MCF 10A (cell line): ENCODE data around the gene ZFP90. TPM values are rescaled to one million over a fixed set of nuclear protein-coding genes. Genes with fewer than 3 reads are reported as not detected.

Source experiments
- BruUV-seq: library from RNA; stranded (reverse); fragments of 400-500 nt; replicated peaks from 2 replicates; lab custom pipeline; 2021; lab: Mats Ljungman, UMichigan
- CTCF ChIA-PET: fragments of 300-600 bp; sonication (Branson Sonifier 250); formaldehyde crosslinking; extraction: SDS; loops from one replicate; lab custom pipeline; 2021; ENCODE audit warnings: antibody characterized with exemption, inconsistent platforms; lab: Yijun Ruan, JAX
- POLR2A ChIA-PET: fragments of 300-600, 350-650 bp; sonication (Branson Sonifier 250); formaldehyde crosslinking; extraction: SDS; loops from one replicate; lab custom pipeline; 2020; ENCODE audit warnings: antibody characterized with exemption, inconsistent platforms; lab: Yijun Ruan, JAX
- DNase-seq: peaks from one replicate; pipeline ENCODE4 v3.0.0-alpha.2; 2018; ENCODE audit not compliant: unreplicated experiment
- H3K27ac Mint-ChIP-seq: one replicate; pipeline ENCODE4 v1.8.0; 2022; ENCODE audit warnings: mild to moderate bottlenecking, low read depth, mixed read lengths; ENCODE audit not compliant: unreplicated experiment
- H3K27me3 Mint-ChIP-seq: one replicate; pipeline ENCODE4 v1.8.0; 2022; ENCODE audit warnings: mixed read lengths; ENCODE audit not compliant: insufficient read depth, unreplicated experiment
- H3K36me3 Mint-ChIP-seq: one replicate; pipeline ENCODE4 v1.8.0; 2022; ENCODE audit warnings: mild to moderate bottlenecking, moderate library complexity, mixed read lengths; ENCODE audit not compliant: insufficient read depth, unreplicated experiment
- H3K4me1 Mint-ChIP-seq: one replicate; pipeline ENCODE4 v1.8.0; 2022; ENCODE audit warnings: mixed read lengths; ENCODE audit not compliant: insufficient read depth, unreplicated experiment
- H3K4me3 Mint-ChIP-seq: one replicate; pipeline ENCODE4 v1.8.0; 2022; ENCODE audit warnings: mild to moderate bottlenecking, moderate library complexity, mixed read lengths; ENCODE audit not compliant: unreplicated experiment
- H3K9me3 Mint-ChIP-seq: one replicate; pipeline ENCODE4 v1.8.0; 2022; ENCODE audit warnings: mixed read lengths; ENCODE audit not compliant: unreplicated experiment
- CTCF ChIP-seq: fragments of 200-600 bp; IDR thresholded peaks from one replicate; pipeline ENCODE4 v1.8.0; 2022; ENCODE audit warnings: antibody characterized with exemption, mild to moderate bottlenecking; ENCODE audit not compliant: unreplicated experiment
- intact Hi-C: fragments of 100-400 bp; cut with micrococcal nuclease; formaldehyde crosslinking; loops from 2 replicates; pipeline ENCODE4 v1.14.1; 2022
- total RNA-seq: library from RNA; stranded (reverse); gene quantifications from 2 replicates; pipeline ENCODE4 v1.2.3, GENCODE V29; 2022

Gene ZFP90
- total RNA-seq, 1 experiment from 2014 or later: 25.5 TPM

GRCh38 chr16:68510775-68511174 is 28.3 kb upstream of the ZFP90 start:
- no peak for DNase-seq
- intact Hi-C loops: loop anchor here (1.0 to 5.0 kb wide), 3 partner anchors 65 to 248 kb away; partner anchors contain the start of gene SLC7A6
- H3K27ac Mint-ChIP-seq: no peak overlapping the region
- POLR2A ChIA-PET: interaction anchor here (0.7 kb wide), 1 partner anchor 764 kb away, joined by 3 read pairs; no protein-coding TSS in a partner anchor
- no peaks in the 10 kb centered on the region for H3K4me1 Mint-ChIP-seq
- CTCF ChIA-PET: interaction anchor here (0.7 to 3.7 kb wide), 14 partner anchors 8 to 144 kb away, joined by 3 to 23 read pairs (median 5); no protein-coding TSS in a partner anchor
- H3K4me3 Mint-ChIP-seq: no peak overlapping the region
- no peaks in the 10 kb centered on the region for H3K36me3 Mint-ChIP-seq
- H3K9me3 Mint-ChIP-seq: no peaks in the 10 kb centered on the region
- H3K27me3 Mint-ChIP-seq: peaks cover 42% of the 10 kb centered on the region
- TF ChIP-seq CTCF: no peak
- BruUV-seq: no TSS peak

GRCh38 chr16:68512183-68512582 is 26.9 kb upstream of the ZFP90 start:
- intact Hi-C loops: loop anchor here (5.0 kb wide), 1 partner anchor 250 kb away; the partner anchor contains the start of gene SLC7A6
- DNase-seq: no peak
- Mint-ChIP-seq H3K4me1 (no peaks in the 10 kb centered on the region), H3K36me3 (no peaks in the 10 kb centered on the region), H3K27ac (no peak overlapping the region), H3K9me3 (no peaks in the 10 kb centered on the region), H3K4me3 (no peak overlapping the region), H3K27me3 (peaks cover 28% of the 10 kb centered on the region)
- TF ChIP-seq CTCF: no peak
- no TSS peak for BruUV-seq
- ChIA-PET CTCF (interaction anchor here (0.8 to 3.7 kb wide), 3 partner anchors 9 to 145 kb away, joined by 4 to 12 read pairs (median 9); no protein-coding TSS in a partner anchor), POLR2A (no interaction called here)

- no peak overlapping the region for H3K27ac Mint-ChIP-seq
- no peaks in the 10 kb centered on the region for H3K36me3 Mint-ChIP-seq
- no peaks in the 10 kb centered on the region for H3K9me3 Mint-ChIP-seq
- peaks cover 22% of the 10 kb centered on the region for H3K27me3 Mint-ChIP-seq
- POLR2A ChIA-PET: no interaction called here
- H3K4me1 Mint-ChIP-seq: no peaks in the 10 kb centered on the region
- DNase-seq: no peak
- intact Hi-C loops: loop anchor here (5.0 kb wide), 1 partner anchor 250 kb away; the partner anchor contains the start of gene SLC7A6
- CTCF ChIA-PET: interaction anchor here (0.7 to 1.4 kb wide), 3 partner anchors 21 to 148 kb away, joined by 3 to 4 read pairs (median 4); no protein-coding TSS in a partner anchor
- no TSS peak for BruUV-seq
- no peak overlapping the region for H3K4me3 Mint-ChIP-seq
- no peak for TF ChIP-seq CTCF
Observed at GRCh38 chr16:68512742-68513141, 26.3 kb upstream of the ZFP90 start.

GRCh38 chr16:68514511-68514910 is 24.6 kb upstream of the ZFP90 start:
- CTCF ChIA-PET: interaction anchor here (0.6 kb wide), 3 partner anchors 13 to 1432 kb away, joined by 3 read pairs; no protein-coding TSS in a partner anchor
- TF ChIP-seq CTCF: no peak
- H3K27ac Mint-ChIP-seq: no peak overlapping the region

More at GRCh38 chr16:68514511-68514910, 24.6 kb upstream of the ZFP90 start:
- DNase-seq: no peak
- H3K4me3 Mint-ChIP-seq: no peak overlapping the region
- H3K9me3 Mint-ChIP-seq: no peaks in the 10 kb centered on the region
- POLR2A ChIA-PET: no interaction called here
- H3K27me3 Mint-ChIP-seq: peaks cover 5% of the 10 kb centered on the region
- BruUV-seq: no TSS peak
- intact Hi-C loops: loop anchor here (5.0 kb wide), 1 partner anchor 252 kb away; the partner anchor contains the start of gene SLC7A6
- H3K4me1 Mint-ChIP-seq: no peaks in the 10 kb centered on the region
- H3K36me3 Mint-ChIP-seq: no peaks in the 10 kb centered on the region
